HepG2 (cell line): Measurements from ENCODE around the gene BLOC1S4. TPM values are rescaled to one million over a fixed set of nuclear protein-coding genes. Genes with fewer than 3 reads are reported as not detected.

Experiments used
- AKNA ChIP-seq: sonication (generic); formaldehyde crosslinking; IDR thresholded peaks from 2 replicates; pipeline ENCODE4 v1.4.0; 2020; ENCODE audit warnings: missing genetic modification reagents, borderline replicate concordance
- DR1 ChIP-seq: sonication (generic); formaldehyde crosslinking; IDR thresholded peaks from 2 replicates; pipeline ENCODE4 v1.8.0; 2021; ENCODE audit warnings: mild to moderate bottlenecking, missing genetic modification reagents, inconsistent platforms
- HBP1 ChIP-seq: IDR thresholded peaks from 2 replicates; pipeline ENCODE4 v1.6.1; 2016; ENCODE audit warnings: low read depth, control low read depth
- ISX ChIP-seq: sonication (generic); formaldehyde crosslinking; conservative IDR thresholded peaks from 2 replicates; pipeline ENCODE4 v1.5.0; 2020; ENCODE audit warnings: missing genetic modification reagents
- LCORL ChIP-seq, 2 experiments: fragments of 450-650 bp in 1 of 2; sonication (generic) in 1 of 2; formaldehyde crosslinking in 1 of 2; IDR thresholded peaks; 2 replicates each; pipeline versions ENCODE4 v1.5.0 to v1.6.1; 2017 to 2020; ENCODE audit warnings: antibody characterized with exemption in 1 of 2, missing genetic modification reagents in 1 of 2
- MAZ ChIP-seq, 2 experiments: sonication (generic) in 1 of 2; formaldehyde crosslinking in 1 of 2; IDR thresholded peaks; 2 replicates each; pipeline versions ENCODE4 v1.5.0 to v1.6.1; 2012 to 2020; ENCODE audit warnings: low read depth in 2 of 2, mild to moderate bottlenecking in 2 of 2, borderline replicate concordance in 1 of 2, improper control_type of control experiment in 1 of 2, low read length in 1 of 2, missing genetic modification reagents in 1 of 2, moderate library complexity in 1 of 2
- POLR2G ChIP-seq: fragments of 200-400 bp; formaldehyde crosslinking; IDR thresholded peaks from 2 replicates; pipeline ENCODE4 v1.6.1; 2018; ENCODE audit warnings: mild to moderate bottlenecking, low read depth, low read length, moderate library complexity
- ZEB1 ChIP-seq: IDR thresholded peaks from 2 replicates; pipeline ENCODE4 v1.6.1; 2012; ENCODE audit warnings: mild to moderate bottlenecking, low read depth, inconsistent platforms; ENCODE audit not compliant: insufficient replicate concordance
- ZFP36L2 ChIP-seq: sonication (generic); formaldehyde crosslinking; IDR thresholded peaks from 2 replicates; pipeline ENCODE4 v1.4.0; 2020; ENCODE audit warnings: missing genetic modification reagents
- ZFY ChIP-seq: sonication (generic); formaldehyde crosslinking; IDR thresholded peaks from 2 replicates; pipeline ENCODE4 v1.4.0; 2020; ENCODE audit warnings: missing genetic modification reagents
- ZIK1 ChIP-seq: sonication (generic); formaldehyde crosslinking; IDR thresholded peaks from 2 replicates; pipeline ENCODE4 v1.5.0; 2020; ENCODE audit warnings: mild to moderate bottlenecking, low read depth, missing genetic modification reagents, borderline replicate concordance
- ZMAT3 ChIP-seq: sonication (generic); formaldehyde crosslinking; conservative IDR thresholded peaks from 2 replicates; pipeline ENCODE4 v1.7.0; 2021; ENCODE audit warnings: missing genetic modification reagents
- ZNF101 ChIP-seq: sonication (generic); formaldehyde crosslinking; IDR thresholded peaks from 2 replicates; pipeline ENCODE4 v1.4.0; 2020; ENCODE audit warnings: mild to moderate bottlenecking, low read depth, missing genetic modification reagents, borderline replicate concordance
- ZNF142 ChIP-seq: sonication (generic); formaldehyde crosslinking; IDR thresholded peaks from 2 replicates; pipeline ENCODE4 v1.4.0; 2020; ENCODE audit warnings: missing genetic modification reagents
- ZNF354B ChIP-seq: sonication (generic); formaldehyde crosslinking; IDR thresholded peaks from 2 replicates; pipeline ENCODE4 v1.8.0; 2022; ENCODE audit warnings: mild to moderate bottlenecking, missing genetic modification reagents
- ZNF879 ChIP-seq: sonication (generic); formaldehyde crosslinking; IDR thresholded peaks from 2 replicates; pipeline ENCODE4 v1.8.1; 2023; ENCODE audit warnings: missing genetic modification reagents
- polyA plus RNA-seq, 8 experiments: library from polyadenylated mRNA; depleted of rRNA in 3 of 8; stranded (reverse) in 7 of 8; unstranded in 1 of 8; fragments of >200 nt; fragmentation: Illumina TruSeq in 4 of 8; extraction: Trizol in 4 of 8; gene quantifications; 2 replicates each; pipeline versions ENCODE4 v1.2.1 to v1.2.3, GENCODE V29; 2011 to 2016; ENCODE audit warnings: low read depth in 4 of 8, missing spikeins in 1 of 8, mixed read lengths in 1 of 8; ENCODE audit not compliant: insufficient read depth in 1 of 8
- total RNA-seq, 5 experiments: library from RNA; depleted of rRNA; stranded (reverse); fragments of >200 nt; fragmentation: Illumina TruSeq; extraction: Trizol; gene quantifications; 2 replicates each; pipeline ENCODE4 v1.2.3, GENCODE V29; 2016; ENCODE audit warnings: low read depth in 1 of 5

The BLOC1S4 gene
- total and polyA plus RNA-seq, 2 of the 13 experiments (the other 11 are each of a cell fraction or from before 2014, with no cell fraction given), result 15.5 to 20.9 TPM

GRCh38 chr4:6692806-6693205 is 23.2 kb upstream of the BLOC1S4 start (continued):
- TF ChIP-seq LCORL (IDR thresholded peaks at IDR 0.05), result no peak
- TF ChIP-seq LCORL (CRISPR knock-in tag; IDR thresholded peaks at IDR 0.05), result no peak
- 0 out of 2 replicates have a peak, but pooled peaks have one; percentile 4 for TF ChIP-seq ZNF879 (CRISPR knock-in tag)
- TF ChIP-seq HBP1 (CRISPR knock-in tag), result no peak
- no peak for TF ChIP-seq MAZ (IDR thresholded peaks at IDR 0.05; ENCODE audit: borderline replicate concordance, low read depth, low read length)
- no peak for TF ChIP-seq MAZ (CRISPR knock-in tag; IDR thresholded peaks at IDR 0.05; ENCODE audit: low read depth)
- no peak for TF ChIP-seq DR1 (CRISPR knock-in tag)
- no peak for TF ChIP-seq ZNF101 (CRISPR knock-in tag)
- TF ChIP-seq ZFP36L2 (CRISPR knock-in tag), result no peak
- TF ChIP-seq ZEB1, result no peak
- TF ChIP-seq POLR2G, result peak; percentile 16; the same call in 1 of the 2 replicates
- TF ChIP-seq ZFY (CRISPR knock-in tag), result no peak
- no peak for TF ChIP-seq ZNF142
- TF ChIP-seq AKNA (CRISPR knock-in tag), result no peak
- no peak for TF ChIP-seq ISX
- no peak for TF ChIP-seq ZIK1 (CRISPR knock-in tag)
- TF ChIP-seq ZMAT3 (CRISPR knock-in tag), result no peak
- no peak for TF ChIP-seq ZNF354B
